ENCODE results near the gene FAM124B.

FAM124B gene

DNA sequence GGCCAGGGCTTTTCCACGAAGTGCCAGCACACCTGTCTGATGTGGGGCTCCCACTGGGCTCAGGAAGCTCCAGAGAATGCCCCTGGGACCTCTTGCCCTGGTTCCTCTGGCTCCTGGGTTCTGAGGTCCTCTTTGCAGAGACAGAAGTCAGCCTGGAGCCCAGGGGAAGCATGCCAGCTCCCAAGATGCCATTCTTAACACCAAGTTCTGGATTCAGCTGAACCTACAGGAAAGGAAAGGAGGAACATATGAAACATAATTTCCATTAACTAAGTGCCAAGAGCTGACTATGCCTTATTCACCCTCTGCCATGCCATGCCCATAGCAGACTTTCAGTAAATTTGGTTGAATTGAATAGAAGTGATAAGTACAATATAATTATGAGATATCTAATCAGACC is 21.9 kb downstream of the FAM124B start:
- no peak for DNase-seq

DNA sequence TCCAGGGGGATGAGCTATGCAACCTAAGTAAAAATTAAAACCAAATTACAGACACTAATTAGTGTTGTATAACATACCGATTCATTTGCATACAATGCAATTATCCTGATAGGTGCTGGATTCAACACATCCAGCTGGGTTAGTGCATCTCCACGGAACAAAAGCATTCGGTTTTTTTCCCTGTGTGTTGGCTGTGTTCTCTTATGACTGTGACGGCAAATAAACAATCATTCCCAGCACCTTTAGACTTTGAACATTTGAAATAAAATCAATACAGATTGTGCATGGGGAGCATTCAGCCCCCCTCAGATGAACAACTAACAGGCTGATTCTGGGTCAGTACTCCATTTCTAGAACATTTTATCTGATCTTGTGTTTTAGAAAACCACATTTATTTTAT is 22.7 kb downstream of the FAM124B start:
- DNase-seq: no peak

GRCh38 chr2:224378701-224379097 is 23.2 kb downstream of the FAM124B start:
- no peak for DNase-seq

- DNase-seq: no peak
Measured at GRCh38 chr2:224377751-224378700, 23.9 kb downstream of the FAM124B start.

DNA sequence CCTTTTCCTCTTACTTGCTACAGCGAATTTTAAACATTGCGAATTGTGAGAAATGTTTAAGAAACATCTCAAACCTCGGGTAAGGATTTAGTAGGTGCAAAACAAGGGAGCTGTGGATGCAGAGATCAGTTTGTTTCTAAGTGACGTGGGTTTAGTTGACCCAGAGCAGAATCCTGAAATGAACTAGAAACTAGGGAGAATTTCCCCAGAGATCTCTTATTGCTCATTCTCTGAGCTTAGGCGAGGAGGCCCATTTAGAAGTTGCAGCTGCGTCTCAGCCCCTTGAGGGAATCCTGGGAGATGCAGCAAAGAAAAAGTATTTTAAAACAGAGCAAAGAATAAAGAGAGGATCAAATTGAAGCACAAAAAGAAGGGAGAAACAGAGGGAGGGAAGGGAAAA is 29.3 kb downstream of the FAM124B start:
- DNase-seq: no peak

DNA sequence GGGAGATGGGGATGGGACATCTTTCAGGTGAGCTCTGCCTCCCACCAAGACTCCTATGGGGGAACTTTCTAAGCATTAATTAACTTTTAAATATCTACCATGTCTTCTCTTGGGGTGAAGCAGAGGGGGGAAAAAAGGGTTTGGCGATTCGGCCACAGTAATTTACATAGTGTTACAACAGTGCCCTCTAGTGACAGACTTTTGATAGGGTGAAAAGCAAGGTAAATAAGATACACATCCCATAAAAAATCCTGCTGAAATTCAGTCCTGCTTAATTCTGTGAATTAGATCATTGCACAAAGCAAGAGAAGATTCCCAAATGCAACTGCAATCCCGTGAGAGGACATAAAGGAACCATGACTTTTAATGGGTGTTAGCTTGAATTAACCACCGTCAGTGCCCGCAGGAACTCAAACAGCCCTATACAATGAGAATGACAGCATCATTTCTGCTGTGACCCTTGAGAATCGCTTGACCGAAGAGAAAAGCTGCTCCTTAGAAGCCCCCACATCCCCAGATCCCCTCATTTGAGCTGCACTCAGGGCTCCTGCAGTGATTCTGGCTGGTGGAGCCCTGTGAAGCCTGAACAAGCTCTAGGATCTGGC is 32.8 kb downstream of the FAM124B start:
- no peak for DNase-seq

DNA sequence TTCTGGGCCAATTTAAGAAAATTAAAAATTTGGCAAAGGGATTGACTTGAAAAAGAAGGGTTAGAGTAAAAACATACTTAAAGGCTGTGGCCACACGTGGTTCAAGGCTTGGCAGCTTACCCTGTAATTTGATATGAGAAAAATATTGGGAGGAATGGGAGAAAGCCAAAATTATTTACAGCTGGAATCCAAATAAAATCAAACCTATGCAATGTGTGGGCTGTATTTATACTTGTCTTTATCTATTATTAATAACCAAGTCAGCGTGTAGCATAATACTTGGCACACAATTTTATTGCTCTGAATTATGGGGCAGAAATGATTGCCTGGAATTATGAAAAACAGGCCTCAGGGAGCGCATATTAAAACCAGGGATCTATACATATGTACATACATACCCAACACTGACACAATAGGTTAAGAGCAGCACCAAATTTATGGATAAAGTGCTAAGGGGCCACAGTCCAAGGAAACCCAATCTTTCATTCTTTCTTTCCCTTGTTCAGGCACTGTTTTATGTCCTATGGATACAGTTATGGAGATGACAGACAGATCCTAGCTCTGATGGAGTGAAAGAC is 35.6 kb downstream of the FAM124B start:
- DNase-seq: no peak

DNA sequence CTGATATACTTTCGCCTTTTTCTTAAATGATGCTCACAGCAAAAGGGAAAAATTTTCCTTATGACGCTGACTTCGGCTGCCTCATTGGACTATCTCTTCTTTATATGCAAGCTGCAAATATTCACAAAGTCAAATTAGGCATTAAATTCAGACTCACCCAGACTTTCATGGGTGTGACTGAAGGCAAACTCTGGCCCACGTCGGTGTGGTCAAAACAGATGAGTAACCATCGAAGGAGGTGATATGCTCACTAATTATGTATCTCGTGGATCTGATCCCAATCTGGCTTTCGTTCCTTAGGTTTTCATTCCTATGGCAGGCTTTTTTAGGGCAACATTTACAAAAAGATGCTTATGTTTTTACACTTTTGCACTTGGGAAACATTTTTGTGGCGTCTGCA is 36.6 kb downstream of the FAM124B start:
- no peak for DNase-seq

- DNase-seq: no peak
Measured at GRCh38 chr2:224363281-224363680, 38.6 kb downstream of the FAM124B start.

DNA sequence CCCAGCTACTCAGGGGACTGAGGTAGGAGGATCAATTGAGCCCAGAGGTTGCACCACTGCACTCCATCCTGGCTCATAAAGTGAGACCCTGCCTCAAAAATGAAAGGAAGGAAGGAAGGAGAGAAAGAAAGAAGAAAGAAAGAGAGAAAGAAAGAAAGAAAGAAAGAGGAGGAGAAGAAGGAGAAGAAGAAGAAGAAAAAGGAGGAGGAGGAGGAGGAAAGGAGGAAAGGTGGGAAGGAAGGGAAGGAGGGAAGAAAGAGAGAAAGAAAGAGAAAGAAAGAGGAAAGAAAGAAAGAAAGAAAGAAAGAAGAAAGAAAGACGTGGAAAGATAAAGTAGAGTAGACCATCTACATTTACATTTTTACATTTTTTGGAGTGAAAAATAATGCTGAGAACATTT is 39.8 kb downstream of the FAM124B start:
- no peak for DNase-seq

- DNase-seq: no peak
Measured at GRCh38 chr2:224360801-224361251, 41.1 kb downstream of the FAM124B start.

GRCh38 chr2:224359569-224359968 is 42.3 kb downstream of the FAM124B start:
- DNase-seq: no peak

DNA sequence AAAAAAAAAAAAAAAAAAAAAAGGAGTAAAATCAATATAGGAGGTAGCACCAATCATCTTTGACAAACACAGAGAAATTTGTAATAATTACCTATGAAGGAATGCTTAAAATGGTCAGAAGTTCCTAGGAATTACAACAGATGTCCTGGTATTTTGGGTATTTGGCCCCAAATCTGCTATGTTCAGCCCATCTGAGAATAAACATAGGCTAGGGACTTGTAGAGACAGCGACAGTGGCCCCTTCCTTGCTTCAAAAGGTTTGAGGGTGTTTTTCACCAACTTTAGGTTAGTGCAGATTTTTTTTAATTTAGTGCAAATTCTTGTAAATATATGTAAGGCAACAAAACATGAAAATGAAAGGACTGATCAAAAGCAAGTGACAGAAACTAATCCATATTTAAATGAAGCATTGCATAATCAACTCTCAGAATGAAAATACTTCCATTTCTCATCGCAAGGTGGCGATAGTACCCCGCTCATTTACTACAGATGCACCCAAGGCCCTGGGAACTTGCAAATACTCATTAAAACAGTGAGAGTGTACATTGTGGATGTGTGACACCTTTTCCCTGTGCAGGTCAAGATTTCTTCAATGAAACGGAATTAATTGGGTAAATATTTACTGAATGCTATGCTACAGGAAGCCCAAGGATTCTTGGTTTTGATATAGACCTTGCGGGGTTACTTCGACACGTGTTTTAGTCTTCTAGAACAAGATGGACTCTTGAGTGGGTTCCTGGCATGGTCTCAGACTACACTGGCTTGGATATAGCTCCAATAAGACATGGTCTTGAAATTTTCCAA is 44.6 kb downstream of the FAM124B start:
- DNase-seq: peak in 1 of 2 experiments; percentile 5

GRCh38 chr2:224354632-224355211 is 47.2 kb downstream of the FAM124B start:
- no peak for DNase-seq

- no peak for DNase-seq
Measured at GRCh38 chr2:224350703-224351102, 51.2 kb downstream of the FAM124B start.

DNA sequence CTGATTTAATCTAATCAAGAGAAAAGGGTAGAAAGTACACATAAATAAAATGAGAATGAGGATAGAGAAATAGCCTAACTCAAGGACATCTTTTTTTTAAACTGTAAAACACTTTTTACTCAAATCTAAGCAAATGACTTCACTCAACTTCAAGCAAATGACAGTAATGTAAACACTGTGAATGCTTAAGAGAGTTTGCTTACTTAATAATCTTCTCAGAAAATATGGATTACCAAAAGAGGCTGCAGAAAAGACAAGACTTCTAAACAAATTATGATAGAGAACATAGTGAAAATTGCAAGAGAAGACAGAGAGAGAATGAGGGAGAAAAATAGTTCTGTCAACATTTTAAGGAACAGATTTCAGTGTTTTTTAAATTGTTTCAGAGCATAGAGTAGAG is 52.5 kb downstream of the FAM124B start:
- DNase-seq: no peak

- no peak for DNase-seq
Measured at GRCh38 chr2:224347176-224348051, 54.5 kb downstream of the FAM124B start.

DNA sequence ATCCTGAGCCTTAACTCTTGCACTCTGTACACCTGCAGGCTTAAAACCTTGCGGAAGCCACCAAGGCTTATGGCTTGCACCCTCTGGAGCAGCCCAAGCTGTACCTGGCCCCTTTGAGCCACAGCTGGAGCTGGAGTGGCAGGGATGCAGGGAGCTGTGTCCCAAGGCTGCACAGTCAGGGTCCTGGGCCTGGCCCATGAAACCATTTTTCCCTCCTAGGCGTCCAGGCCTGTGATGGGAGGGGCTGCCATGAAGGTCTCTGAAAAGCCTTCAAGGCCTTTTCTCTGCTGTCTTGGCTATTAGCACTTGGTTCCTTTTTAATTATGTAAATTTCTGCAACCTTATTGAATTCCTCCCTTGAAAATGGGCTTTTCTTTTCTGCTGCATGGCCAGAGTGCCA is 56.4 kb downstream of the FAM124B start:
- no peak for DNase-seq

- no peak for DNase-seq
Measured at GRCh38 chr2:224343226-224343625, 58.7 kb downstream of the FAM124B start.

- no peak for DNase-seq
Measured at GRCh38 chr2:224335991-224336390, 65.9 kb downstream of the FAM124B start.

DNA sequence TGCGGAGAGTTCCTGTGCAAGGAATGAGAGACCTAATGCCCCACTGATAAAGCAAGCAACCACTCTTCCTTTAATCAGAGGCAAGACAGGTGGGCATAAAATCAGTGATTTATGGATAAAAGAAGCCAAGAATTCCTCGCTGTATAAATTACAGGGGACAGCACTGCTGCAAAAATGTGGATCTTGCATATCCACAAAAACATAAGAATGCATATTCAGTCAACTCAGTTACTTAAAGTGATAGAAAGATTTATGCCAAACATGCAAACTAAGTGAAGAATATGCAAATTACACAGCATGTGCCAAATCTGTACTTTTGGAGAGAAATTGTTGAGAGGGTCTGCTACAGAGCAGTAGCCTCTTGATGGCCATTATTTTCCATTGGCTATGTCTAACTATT is 67.2 kb downstream of the FAM124B start:
- no peak for DNase-seq
